Measurements from ENCODE around the gene BCO2. TPM values are rescaled to one million over a fixed set of nuclear protein-coding genes. Genes with fewer than 3 reads are reported as not detected.

BCO2 gene
- total RNA-seq, 2 donors from 2014 or later: 3.2 to 9.1 TPM

DNA sequence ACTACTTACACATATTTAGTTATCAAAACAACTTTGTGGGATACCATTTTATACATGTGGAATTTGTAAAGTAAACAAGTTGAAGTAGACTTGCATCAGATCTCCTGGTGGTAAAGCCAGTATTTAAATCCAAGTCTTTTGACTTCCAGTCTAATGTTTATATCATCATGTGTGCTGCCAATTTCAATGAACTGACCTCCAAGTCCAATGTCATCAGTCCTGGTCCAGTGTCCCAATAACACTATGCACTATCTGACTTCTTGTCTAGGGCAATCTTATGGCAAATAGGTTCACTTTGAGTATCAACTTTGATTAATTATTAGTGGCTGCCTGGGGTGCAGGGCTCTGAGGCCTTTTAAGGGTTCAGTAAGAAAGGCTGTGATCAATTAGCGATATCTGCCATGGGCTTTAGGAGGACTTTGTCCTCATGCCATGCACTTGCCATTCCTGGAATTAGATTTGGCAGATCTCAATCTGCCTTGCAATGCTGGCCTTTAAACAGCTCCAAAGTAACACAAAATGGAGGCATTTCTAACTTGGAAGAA lies 41.3 kb downstream of the BCO2 start:
- no peak for TF ChIP-seq POLR2A (IDR thresholded peaks at IDR 0.05)
- TF ChIP-seq, protein P1, sequence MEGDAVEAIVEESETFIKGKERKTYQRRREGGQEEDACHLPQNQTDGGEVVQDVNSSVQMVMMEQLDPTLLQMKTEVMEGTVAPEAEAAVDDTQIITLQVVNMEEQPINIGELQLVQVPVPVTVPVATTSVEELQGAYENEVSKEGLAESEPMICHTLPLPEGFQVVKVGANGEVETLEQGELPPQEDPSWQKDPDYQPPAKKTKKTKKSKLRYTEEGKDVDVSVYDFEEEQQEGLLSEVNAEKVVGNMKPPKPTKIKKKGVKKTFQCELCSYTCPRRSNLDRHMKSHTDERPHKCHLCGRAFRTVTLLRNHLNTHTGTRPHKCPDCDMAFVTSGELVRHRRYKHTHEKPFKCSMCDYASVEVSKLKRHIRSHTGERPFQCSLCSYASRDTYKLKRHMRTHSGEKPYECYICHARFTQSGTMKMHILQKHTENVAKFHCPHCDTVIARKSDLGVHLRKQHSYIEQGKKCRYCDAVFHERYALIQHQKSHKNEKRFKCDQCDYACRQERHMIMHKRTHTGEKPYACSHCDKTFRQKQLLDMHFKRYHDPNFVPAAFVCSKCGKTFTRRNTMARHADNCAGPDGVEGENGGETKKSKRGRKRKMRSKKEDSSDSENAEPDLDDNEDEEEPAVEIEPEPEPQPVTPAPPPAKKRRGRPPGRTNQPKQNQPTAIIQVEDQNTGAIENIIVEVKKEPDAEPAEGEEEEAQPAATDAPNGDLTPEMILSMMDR (IDR thresholded peaks at IDR 0.05): no peak
- no peak for TF ChIP-seq POLR2AphosphoS5 (IDR thresholded peaks at IDR 0.05)
- Histone ChIP-seq H3K27me3 (replicated peaks; ENCODE audit: insufficient read depth) (no peaks in the 10 kb centered on the region), H3K27ac (no peak overlapping the region), H3K36me3 (no peaks in the 10 kb centered on the region), H3K4me1 (replicated peaks) (no peaks in the 10 kb centered on the region), H3K9me3 (no peaks in the 10 kb centered on the region), H3K4me3 (no peak overlapping the region)
- WGBS: 87% methylated on average over 1 of the region's 1 CpG
- intact Hi-C loops (cut with DNase I): no loop called here
- DNase-seq (ENCODE audit: low spot score): no peak

DNA sequence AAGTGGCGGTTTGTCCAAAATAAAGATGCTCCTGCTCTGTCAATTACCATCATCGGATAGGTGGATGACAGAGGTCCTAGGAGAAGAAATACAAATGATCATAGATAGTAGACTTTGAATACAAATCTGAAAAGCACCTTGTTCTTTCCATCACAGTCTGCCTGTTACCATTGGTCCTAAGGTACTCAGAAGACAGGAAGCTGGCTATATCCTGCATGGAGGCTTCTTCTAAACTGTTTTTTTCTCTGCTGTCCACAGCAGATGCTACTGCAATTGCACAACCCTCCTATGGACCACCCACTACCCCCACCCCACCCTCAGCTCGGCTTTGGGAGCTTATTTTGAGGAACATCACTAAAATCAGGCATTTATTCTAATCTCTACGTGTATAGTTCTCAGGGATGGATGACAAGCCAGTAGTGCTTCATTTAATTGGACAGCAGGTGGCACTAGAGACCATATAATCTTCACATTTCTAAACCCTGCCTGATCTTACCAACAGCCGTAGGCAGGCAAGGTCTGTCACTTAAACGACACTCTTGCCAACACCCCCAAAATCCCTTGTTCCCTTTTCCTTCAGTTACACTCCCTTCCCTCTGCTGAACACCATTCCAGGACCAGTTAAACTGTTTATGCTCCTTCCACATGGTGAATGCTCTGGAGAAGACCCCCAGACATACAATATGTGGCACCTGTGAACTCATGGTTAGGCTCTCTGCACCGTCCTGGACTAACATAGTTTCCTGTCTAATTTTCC lies 44.3 kb downstream of the BCO2 start:
- no peak for TF ChIP-seq POLR2A (IDR thresholded peaks at IDR 0.05)
- TF ChIP-seq POLR2AphosphoS5 (IDR thresholded peaks at IDR 0.05): peak; percentile 41
- TF ChIP-seq, protein P1 (IDR thresholded peaks at IDR 0.05): peak; percentile 22 to 91 (median 86)
- Histone ChIP-seq H3K27ac (no peak overlapping the region), H3K4me1 (replicated peaks) (no peaks in the 10 kb centered on the region), H3K27me3 (replicated peaks; ENCODE audit: insufficient read depth) (no peaks in the 10 kb centered on the region), H3K9me3 (no peaks in the 10 kb centered on the region), H3K4me3 (no peak overlapping the region), H3K36me3 (no peaks in the 10 kb centered on the region)
- whole genome bisulfite sequencing: 33% methylated on average over 7 of the region's 7 CpGs
- intact Hi-C loops (cut with DNase I): loop anchor here (2.0 to 10.0 kb wide), 2 partner anchors 61 to 1065 kb away; no protein-coding TSS in a partner anchor
- peak; percentile 58 for DNase-seq (ENCODE audit: low spot score)

- Histone ChIP-seq H3K4me3 (no peak overlapping the region), H3K27me3 (replicated peaks; ENCODE audit: insufficient read depth) (no peaks in the 10 kb centered on the region), H3K36me3 (no peaks in the 10 kb centered on the region), H3K27ac (no peak overlapping the region), H3K4me1 (replicated peaks) (no peaks in the 10 kb centered on the region), H3K9me3 (no peaks in the 10 kb centered on the region)
- intact Hi-C loops (cut with DNase I): loop anchor here (10.0 kb wide), 1 partner anchor 1063 kb away; no protein-coding TSS in a partner anchor
- WGBS: 28% methylated on average over 3 of the region's 3 CpGs
- TF ChIP-seq POLR2A (IDR thresholded peaks at IDR 0.05) (no peak), POLR2AphosphoS5 (IDR thresholded peaks at IDR 0.05) (no peak)
- TF ChIP-seq, protein P1 (IDR thresholded peaks at IDR 0.05): no peak
- DNase-seq (ENCODE audit: low spot score): no peak
Observed at GRCh38 chr11:112221274-112221835, 46.0 kb downstream of the BCO2 start.

GRCh38 chr11:112222303-112222702 lies 47.0 kb downstream of the BCO2 start:
- no peak overlapping the region for H3K4me3 ChIP-seq
- no peak for DNase-seq (ENCODE audit: low spot score)
- H3K27ac ChIP-seq: no peak overlapping the region
- 73% methylated on average over 4 of the region's 4 CpGs for WGBS
- no peaks in the 10 kb centered on the region for H3K4me1 ChIP-seq (replicated peaks)
- no peaks in the 10 kb centered on the region for H3K27me3 ChIP-seq (replicated peaks; ENCODE audit: insufficient read depth)
- H3K9me3 ChIP-seq: no peaks in the 10 kb centered on the region
- TF ChIP-seq POLR2A (IDR thresholded peaks at IDR 0.05) (no peak), POLR2AphosphoS5 (IDR thresholded peaks at IDR 0.05) (no peak)
- TF ChIP-seq, protein P1 (IDR thresholded peaks at IDR 0.05): no peak
- H3K36me3 ChIP-seq: no peaks in the 10 kb centered on the region
- intact Hi-C loops (cut with DNase I): loop anchor here (10.0 kb wide), 1 partner anchor 1062 kb away; no protein-coding TSS in a partner anchor

Data from prostate gland (tissue), 2 donors.